IPS DF 4.7 (cell line): ENCODE data around the gene TENT4B.

ENCODE experiments used
- DNase-seq: peaks from one replicate; pipeline ENCODE4 v3.0.0-alpha.2; 2013; ENCODE audit warnings: low spot score; ENCODE audit errors: extremely low read depth

TENT4B gene

DNA sequence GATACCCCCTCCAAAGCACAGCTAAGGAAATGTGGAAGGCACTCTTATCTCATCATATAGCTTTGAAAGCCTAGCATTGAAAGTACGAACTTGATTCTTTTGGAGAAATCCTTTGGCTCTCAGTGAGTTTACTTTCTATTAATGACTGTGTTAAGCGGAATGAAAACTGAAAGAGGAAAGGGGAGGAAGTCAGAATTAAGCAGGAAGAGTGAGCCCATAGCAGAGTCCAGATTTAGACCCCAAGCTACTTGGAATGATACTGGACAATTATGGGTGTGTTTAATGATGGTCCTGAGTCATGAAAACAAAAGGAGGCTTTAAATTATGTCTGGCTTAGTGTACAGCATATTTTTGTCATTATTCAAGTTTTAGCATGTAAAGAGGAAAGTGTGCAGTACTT lies 42.2 kb downstream of the TENT4B start:
- DNase-seq: no peak

DNA sequence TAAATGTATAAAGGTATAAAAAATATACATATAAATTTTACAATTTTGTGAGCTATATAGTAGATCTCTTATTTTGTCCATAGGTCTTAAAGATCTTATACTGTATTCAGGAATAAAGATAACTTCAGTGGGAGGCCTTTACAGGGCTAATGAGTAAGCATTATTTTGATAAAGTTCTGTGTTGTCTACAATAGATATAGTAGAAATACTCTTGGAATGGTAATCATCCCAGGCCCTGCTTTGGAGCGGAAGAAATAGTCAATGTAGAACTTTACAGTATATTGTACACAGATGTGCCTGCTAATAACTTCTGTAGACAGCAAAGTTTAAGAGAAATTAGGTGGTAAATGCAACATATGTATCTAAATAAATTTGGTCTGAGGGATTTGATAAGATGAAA lies 42.6 kb downstream of the TENT4B start:
- DNase-seq: no peak

DNA sequence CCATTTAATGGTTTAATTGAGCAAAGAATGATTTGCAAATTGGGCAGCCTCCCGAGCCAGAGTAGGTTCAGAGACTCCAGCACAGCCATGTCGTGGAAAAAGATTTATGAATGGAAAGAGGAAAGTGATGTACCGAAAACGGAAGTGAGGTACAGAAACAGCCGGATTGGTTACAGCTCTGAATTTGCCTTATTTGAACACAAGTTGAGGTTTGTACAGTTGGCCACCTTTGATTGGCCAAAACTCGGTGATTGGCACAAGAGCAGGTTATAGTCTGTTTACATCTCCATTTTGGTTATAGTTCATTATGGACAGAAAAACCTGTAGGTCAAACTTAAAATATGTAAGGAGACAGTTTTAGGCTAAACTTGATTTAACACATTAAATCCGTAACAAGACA lies 44.5 kb downstream of the TENT4B start:
- DNase-seq: no peak

DNA sequence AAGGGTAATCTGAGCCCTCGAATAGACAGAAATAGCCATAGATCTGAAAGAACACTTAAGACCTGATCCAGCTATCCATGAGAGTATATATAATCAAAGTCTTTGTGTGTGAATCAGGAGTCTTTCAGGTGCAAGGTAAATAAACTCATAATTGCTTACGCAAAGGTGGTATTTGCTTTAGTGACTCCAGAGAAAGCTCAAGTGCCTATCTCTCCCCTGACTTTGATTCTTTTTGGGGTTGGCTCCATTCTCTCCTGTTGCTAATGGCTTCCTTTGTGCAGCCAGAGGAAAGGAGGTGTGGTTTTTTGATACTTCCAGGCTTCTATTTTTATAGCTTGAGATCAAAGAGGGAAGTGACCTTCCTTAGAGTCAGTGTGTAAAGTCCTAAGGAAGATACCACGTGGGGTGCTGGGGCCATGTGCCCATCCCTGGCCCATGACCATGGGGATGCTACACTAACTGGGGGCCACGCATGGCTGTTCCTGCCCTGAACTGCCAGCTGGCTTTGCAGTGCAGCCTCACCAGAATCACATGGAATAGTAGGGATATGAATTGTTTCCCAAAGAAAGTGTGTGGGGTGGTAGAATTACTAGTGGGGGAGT lies 45.8 kb downstream of the TENT4B start:
- no peak for DNase-seq

DNA sequence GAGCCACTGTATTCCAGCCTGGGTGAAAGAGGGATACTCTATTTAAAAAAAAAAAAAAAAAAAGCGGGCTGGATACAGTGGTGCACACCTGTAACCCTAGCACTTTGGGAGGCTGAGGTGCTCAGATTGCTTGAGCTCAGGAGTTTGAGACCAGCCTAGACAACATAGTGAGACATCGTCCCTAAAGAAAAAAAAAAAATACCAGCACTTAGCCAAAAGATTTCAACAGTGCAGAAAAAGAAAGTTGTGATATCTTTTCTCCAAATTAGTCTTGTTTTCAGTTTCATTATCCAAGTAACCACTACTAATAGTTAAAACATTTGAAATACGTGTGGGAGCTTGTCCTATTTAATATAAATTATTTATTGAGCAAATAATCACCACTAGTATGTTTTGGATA lies 48.7 kb downstream of the TENT4B start:
- DNase-seq: no peak

DNA sequence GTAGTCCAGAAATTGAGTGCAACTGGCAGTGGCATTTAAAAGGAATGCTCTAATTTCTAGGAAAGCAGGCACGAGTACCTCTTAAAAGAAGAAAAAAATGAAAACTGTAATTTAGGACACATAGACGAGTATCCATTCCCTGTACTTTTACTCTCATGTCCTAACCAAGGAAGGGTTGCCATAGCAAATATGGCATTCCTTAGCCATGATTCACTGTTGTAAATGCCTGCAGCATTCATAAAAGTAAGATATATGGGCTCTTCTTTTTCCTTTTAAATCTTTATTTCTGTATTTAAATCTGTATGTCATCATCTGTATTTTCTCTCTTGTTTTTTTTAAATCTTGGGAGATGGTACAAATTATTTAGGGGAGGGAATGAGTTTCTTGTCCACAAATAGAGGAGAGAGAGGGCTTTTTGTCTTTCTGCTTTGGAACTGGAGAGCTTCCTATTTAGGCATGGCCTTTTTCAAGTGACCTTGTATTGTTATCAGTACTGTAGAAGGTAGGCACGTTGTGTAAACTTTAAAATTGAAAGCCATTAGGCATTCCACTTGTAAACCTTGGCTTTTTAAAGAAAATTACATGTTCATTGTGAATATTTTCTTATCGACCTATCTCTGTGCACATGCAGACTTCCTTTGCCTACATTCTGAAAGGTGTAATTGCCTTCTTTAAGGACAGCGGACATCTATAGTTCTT lies 50.0 kb downstream of the TENT4B start:
- no peak for DNase-seq

DNA sequence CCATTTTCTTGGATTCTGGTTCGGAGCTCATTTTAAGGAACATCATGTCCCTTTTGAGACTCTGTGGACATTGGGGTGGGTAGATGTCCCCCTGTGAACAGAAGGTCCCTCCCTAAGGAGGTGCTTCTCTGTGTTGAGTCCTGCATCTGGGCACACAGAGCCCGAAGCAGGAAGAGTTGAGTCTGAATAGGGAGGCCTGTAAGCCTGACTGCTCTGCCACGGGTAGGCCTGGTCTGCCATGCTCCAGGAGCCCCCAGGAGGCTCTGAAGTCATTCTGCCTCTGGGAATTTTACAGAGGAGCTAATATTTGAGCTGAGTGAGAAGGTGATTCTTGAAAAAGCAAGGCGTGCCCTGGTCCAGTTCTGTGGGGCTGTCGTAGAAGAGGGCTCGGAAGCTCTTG lies 50.6 kb downstream of the TENT4B start:
- no peak for DNase-seq

DNA sequence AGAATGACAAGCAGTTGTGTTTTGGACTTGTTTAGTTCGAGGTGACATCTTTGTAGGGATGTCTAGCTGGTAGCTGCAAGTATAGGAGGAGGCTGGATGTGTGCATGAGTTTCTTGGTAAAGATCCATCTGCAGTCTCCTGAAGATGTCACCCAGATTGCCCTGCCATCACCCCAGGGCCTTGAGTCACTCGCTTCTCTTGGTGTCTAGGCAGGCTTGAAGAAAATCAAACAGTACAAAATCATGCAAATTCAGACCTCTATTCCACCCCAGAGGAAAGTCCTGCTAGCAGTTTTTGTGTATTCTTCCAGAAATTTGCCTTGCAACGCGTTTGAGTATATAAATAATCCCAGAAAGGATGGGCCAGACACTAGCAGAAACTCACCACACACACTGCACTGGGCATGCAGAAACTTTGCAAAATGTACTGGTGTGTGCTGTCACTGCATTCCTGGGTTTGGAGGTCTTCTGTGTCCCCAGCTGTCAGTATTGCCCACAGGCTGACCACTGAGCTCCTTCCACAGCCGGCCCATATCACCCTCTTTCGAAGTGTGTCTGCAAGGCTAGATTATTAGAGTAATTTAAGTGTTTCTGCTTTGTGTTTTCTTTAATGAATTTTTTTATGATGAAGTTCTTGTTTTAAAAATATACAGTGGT lies 51.5 kb downstream of the TENT4B start:
- DNase-seq: no peak

DNA sequence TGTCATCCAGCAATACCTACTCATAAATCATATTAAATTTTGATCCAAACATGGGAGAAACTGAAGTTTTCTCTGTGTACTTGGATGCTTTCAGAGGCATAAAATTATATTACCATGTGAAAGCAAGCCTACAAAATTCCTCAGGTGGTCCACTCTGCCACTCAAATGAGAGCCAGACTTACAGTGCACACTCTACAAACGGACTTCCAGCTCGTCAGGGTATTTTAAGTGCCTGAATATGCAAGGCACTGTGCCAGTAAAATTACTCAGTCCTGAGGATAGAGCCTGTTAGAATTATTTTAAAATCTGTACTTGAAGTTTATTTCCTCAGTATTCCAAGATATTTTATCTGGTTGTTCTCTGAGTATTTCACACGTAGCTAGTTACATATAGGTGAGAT lies 54.5 kb downstream of the TENT4B start:
- DNase-seq: no peak

DNA sequence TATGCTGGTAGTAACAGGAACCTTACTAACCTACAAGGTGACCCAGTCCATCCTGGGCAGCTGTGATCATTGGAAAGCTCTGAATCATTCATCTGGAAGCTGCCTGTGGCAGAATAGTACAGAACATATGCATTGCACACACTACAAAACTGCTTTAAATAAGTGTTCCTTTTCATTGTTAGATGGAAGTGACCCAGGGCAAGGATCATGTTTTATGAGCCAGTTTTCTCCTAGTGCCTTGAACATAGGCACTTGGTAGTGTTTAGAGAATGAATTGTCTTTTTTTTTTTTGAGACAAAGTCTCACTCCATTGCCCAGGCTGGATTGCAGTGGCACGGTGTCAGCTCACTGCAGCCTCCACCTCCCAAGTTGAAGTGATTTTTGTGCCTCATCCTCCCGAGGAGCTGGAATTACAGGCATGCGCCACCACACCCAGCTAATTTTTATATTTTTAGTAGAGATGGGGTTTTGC lies 55.4 kb downstream of the TENT4B start:
- DNase-seq: no peak

DNA sequence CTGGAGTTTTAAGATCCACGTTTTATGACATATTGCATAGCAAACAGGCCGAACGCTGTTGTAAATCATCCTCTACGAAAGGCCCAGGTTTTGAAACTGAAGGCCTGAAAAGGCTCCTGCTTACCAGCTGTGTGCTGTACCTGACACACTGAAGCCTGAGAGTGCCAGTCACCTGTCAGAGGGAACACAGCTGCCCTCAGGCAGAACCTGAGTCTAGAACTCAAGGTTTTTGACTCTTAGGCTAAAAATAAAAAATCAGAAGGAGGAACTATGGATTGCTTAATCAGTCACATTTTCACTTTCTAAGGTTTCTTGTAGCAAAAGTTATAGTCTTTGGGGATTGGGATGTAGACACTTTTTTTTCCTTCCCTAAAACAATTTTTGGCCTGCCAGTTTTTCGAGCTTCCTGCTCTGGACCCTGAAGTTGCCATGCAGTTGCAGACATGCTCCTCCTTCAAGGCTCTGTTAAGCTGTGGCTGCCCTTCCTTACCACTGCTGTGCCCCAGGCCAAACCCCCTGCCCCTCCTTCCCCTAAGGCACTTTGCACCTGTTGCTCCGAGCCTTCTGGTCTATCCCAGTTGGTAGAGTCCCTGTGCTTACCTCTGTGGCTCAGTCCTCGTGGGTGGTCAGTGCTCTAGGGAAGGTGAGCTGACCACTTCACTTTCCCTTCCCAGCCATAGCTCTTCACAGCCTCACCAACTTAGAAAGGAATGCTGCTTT lies 56.6 kb downstream of the TENT4B start:
- no peak for DNase-seq

DNA sequence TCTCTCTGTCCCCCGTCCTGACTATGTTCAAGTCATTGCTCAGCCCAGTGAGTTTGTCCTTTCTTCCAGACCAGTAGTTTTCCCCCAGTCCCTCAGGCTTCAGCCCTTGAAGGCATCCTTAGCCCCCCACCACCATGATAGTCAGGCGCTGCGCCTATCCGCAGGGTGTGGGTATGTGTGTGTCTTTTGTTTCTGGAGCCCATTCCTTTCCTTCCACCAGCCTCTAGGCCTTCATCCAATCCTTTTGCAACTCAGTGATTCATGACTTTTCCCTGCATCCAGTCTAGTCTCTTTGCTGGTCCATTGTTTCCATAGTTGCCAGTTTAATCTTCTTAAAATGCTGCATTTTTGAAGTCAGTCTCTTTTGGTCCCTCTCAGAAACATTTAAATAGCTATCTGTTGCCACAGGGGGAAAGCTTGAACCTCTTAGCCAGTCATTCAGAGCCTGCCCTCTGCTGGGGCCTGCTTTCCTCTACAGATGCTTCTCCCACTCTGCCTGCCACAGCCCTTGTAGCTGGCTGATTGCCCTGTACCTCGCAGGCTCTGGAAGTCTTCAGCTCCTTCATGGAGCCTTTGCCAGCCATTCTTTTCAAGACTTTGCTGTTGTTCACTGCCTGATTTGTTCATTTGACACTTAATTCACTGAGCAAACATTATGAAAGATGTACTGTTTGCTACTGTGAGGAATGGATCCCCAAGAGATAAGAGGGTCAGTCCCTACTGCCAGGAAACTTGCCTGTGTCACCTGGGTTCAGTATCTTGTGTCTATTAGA lies 57.3 kb downstream of the TENT4B start:
- peak; percentile 64 for DNase-seq

DNA sequence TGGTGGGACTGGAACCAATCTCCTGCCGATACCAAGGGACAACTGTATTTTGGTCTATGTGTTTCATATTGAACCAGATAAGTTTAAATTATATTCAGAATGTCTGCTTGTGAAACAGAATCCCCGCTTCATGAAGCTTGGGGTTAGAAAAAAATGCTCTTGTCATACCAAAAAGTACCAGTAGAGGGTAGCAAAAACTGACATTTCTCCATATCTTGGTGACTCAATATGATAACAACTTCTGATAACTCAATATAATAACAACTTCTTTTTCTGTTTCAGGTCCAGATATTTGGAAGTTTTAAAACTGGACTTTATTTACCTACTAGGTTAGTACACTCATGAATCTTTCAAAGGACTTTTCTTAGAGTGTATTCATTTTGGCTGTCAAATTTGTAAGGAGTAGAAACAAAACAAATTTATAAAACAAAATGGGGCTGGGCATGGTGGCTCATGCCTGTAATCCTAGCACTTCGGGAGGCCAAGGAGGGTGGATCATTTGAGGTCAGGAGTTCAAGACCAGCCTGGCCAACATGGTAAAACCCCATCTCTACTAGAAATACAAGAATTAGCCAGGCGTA lies 60.9 kb downstream of the TENT4B start:
- DNase-seq: no peak

DNA sequence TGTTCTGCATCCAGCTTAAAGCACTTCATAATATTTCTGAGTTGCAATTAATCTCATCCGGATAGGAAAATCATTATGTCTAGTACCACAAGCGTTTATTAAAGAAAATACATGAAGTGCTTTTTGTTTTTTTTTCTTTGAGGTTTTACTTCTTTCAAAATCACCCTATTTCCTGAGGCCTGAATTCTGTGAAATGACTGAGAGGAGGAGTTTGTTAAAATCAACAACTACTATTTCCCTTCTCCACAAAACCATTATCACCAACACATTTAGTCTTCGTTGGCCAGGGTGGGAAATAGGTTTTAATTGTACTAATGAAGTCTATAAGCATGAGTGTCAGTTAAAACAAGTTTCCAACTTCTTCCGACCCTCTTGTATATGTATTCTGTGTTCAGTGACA lies 62.6 kb downstream of the TENT4B start:
- DNase-seq: no peak

DNA sequence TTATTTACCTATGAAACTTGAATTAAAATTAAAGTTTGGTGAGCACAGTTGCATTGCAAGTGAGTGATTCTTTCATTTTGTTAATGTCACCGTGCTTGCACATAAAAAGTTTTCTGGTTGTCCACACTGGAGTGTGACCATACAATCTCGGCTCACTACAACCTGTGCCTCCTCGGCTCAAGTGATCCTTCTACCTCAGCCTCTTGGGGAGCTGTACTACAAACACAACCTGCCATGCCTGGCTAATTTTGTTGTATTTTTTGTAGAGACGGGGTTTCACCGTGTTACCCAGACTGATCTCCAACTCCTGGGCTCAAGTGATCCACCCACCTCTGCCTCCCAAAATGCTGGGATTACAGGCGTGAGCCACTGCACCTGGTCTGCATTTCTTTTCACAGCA lies 63.1 kb downstream of the TENT4B start:
- no peak for DNase-seq

DNA sequence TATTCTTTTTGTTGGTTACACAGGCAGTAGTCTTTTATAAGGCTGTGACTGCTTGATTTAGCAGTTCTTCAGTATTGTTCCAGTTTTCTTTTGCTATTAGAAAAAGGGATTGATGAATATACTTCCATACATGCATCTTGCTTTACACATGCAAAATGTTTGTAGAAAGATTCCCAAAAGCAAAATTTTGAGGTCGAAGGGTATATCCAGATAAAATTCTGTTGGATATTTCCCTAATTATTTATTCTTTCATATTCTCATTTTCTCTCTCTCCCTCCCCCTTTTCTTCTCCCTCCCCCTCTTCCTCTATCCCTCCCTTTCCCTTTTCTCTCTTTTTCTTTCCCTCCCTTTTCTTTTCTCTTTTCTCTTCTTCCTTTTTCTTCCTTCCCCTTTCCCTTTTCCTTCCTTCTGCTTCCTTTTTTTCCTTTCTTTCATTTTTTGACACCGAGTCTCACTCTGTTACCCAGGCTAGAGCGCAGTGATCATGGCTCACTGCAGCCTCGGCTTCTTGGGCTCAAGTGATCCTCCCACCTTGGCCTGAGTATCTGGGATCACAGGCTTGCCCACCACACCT lies 66.4 kb downstream of the TENT4B start:
- DNase-seq: no peak

DNA sequence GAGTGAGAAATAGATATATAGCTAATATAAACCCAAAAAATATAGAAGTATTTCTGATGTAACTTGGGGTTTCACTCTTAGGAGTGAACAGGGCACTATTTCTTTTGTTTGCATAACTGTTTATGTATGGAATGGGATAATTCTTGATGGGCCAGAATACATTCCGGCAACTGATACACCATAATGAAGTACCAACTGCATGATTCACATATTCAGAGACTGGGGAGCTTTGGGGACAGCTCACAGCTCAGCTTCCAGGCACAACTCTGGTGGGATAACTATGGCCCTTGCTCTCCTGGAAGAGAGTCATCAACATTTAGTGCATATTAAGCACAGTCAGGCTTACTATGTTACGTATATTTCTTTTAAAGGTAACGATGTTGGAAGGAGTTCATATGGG lies 71.2 kb downstream of the TENT4B start:
- DNase-seq: no peak

DNA sequence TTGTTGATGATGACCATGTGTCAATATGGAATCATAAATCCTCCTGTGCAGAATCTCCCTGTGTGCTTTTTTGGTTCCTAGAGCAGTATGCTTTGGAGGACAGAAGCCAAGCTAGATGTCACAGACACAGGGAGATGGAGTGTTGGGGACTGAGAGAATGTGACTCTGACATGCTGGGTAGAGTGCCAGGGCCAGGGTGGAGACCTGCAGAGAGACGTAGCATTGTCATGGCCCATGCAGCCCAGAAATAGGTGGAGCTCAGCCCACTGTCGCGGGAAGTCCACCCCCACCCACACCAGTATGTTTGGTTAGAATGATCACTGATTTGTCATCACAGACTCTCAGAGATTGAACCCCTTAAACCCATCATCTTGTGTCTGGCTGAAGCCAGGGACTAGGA lies 74.0 kb downstream of the TENT4B start:
- DNase-seq: no peak

DNA sequence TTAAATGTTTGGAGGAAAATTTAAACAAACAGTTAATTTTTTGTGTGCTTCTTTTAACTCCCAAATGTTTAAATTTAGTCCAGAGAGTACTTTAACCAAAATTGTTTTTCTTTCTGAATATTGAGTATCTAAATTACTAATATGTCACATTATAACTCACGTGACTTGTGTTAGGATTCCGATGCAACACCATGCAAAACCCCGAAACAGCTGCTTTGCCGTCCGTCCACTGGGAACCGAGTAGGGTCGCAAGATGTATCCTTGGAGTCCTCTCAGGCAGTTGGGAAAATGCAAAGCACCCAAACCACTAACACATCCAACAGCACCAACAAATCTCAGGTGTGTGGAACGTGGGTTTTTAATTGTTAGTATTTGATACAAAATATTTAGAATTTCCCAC lies 74.6 kb downstream of the TENT4B start:
- DNase-seq: no peak

DNA sequence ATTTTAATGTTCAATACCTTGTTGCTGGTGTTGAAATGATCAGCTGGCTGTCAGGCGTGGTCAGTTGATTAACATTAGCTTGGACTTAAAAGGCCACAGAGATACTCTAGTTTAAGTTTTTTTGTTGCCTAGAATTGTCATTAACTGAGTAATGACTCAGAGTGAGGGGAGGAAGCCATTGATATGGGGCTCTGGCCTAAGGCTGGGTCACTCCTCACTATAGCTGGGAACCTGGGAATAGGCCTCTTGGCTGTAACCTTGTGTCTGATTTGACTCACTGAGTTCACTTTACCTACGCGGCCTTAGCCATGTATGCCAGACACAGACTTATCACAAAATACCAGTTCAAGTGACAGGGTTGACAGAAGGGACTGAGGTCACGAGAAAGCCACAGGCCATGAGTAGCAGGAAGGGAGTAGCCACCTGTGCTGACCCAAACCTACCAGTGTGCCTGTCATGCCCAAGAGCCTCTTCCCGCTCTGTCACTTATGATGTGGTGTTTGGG lies 75.3 kb downstream of the TENT4B start:
- DNase-seq: no peak
